HepG2 (cell line): ENCODE data around the gene RGS14. TPM values are rescaled to one million over a fixed set of nuclear protein-coding genes. Genes with fewer than 3 reads are reported as not detected.
A peak's percentile ranks its signal among the peaks of the same experiment; 100 is the strongest.

Experiments
- ATAC-seq: fragments of 200-7000 bp; cut with Tn5 transposase; 3 replicates; pipeline ENCODE4 v1.9.1; 2020; ENCODE audit warnings: mild to moderate bottlenecking, moderate library complexity
- BruUV-seq: library from RNA; stranded (reverse); fragments of 400-500 nt; replicated peaks from 2 replicates; lab custom pipeline; 2021; lab: Mats Ljungman, UMichigan
- CTCF ChIA-PET: fragments of 300-600 bp; formaldehyde crosslinking; extraction: SDS; loops from one replicate; lab custom pipeline; 2021; ENCODE audit warnings: low total read pairs, inconsistent platforms, low intra/inter-chr PET ratio; lab: Yijun Ruan, JAX
- POLR2A ChIA-PET: fragments of 350-600 bp; sonication (Branson Sonifier 250); formaldehyde crosslinking; loops from one replicate; lab custom pipeline; 2020; ENCODE audit warnings: antibody characterized with exemption, inconsistent platforms; lab: Yijun Ruan, JAX
- DNase-seq: peaks from one replicate; pipeline ENCODE4 v3.0.0-alpha.2; 2015; ENCODE audit warnings: low spot score
- FAIRE-seq: peaks from 3 replicates; lab custom pipeline; 2011; peaks lifted over from hg19 to GRCh38; lab: Jason Lieb, UNC
- H2AFZ ChIP-seq: one replicate; pipeline ENCODE4 v1.6.1; 2011; ENCODE audit warnings: low read length, inconsistent platforms
- H3K27ac ChIP-seq: fragments of 300-600 bp; 3 replicates; pipeline ENCODE4 v1.8.0; 2011; ENCODE audit warnings: mixed run types, mild to moderate bottlenecking, mixed read lengths, low read length, inconsistent platforms; ENCODE audit not compliant: insufficient read depth; ENCODE audit errors: extremely low read length
- H3K27me3 ChIP-seq, 2 experiments: fragments of 200-600 bp in 1 of 2; 2 replicates in 1 of 2; 3 replicates in 1 of 2; pipeline versions ENCODE4 v1.6.0 to v1.8.0; 2011; ENCODE audit warnings: low read length in 2 of 2, mild to moderate bottlenecking in 2 of 2, moderate library complexity in 2 of 2, inconsistent platforms in 1 of 2; ENCODE audit not compliant: insufficient read depth in 2 of 2, control insufficient read depth in 1 of 2
- H3K36me3 ChIP-seq, 2 experiments: fragments of 200-600 bp in 1 of 2; replicated peaks in 1 of 2; 2 replicates in 1 of 2; 3 replicates in 1 of 2; pipeline versions ENCODE4 v1.5.1 to v1.8.0; 2011; ENCODE audit warnings: low read length in 2 of 2, inconsistent platforms in 1 of 2; ENCODE audit not compliant: insufficient read depth in 2 of 2, control insufficient read depth in 1 of 2
- H3K4me1 ChIP-seq: 2 replicates; pipeline ENCODE4 v1.5.1; 2012; ENCODE audit warnings: low read length, inconsistent platforms; ENCODE audit not compliant: insufficient read depth
- H3K4me2 ChIP-seq: 2 replicates; pipeline ENCODE4 v1.6.0; 2011; ENCODE audit warnings: low read depth, low read length, inconsistent platforms
- H3K4me3 ChIP-seq, 3 experiments: fragments of 200-600 bp in 1 of 3; sonication (generic), shearing (Covaris generic) in 1 of 3; replicated peaks in 1 of 3; 2 replicates each; pipeline ENCODE4 v1.5.1; 2011 to 2016; ENCODE audit warnings: low read length in 3 of 3, inconsistent platforms in 2 of 3, low read depth in 2 of 3, mild to moderate bottlenecking in 2 of 3, control low read depth in 1 of 3, mixed read lengths in 1 of 3; ENCODE audit not compliant: insufficient read depth in 1 of 3
- H3K79me2 ChIP-seq: one replicate; pipeline ENCODE4 v1.6.1; 2011; ENCODE audit warnings: low read length, inconsistent platforms; ENCODE audit not compliant: insufficient read depth
- H3K9ac ChIP-seq: 2 replicates; pipeline ENCODE4 v1.6.0; 2011; ENCODE audit warnings: mild to moderate bottlenecking, low read depth, low read length, inconsistent platforms; ENCODE audit not compliant: insufficient read depth
- H3K9me3 ChIP-seq: 2 replicates; pipeline ENCODE4 v1.5.1; 2012; ENCODE audit warnings: mild to moderate bottlenecking, low read length
- H4K20me1 ChIP-seq: 2 replicates; pipeline ENCODE4 v1.6.0; 2011; ENCODE audit warnings: inconsistent platforms, mild to moderate bottlenecking, low read length, moderate library complexity; ENCODE audit not compliant: insufficient read depth
- ATF7 ChIP-seq, 2 experiments: fragments of 450-650 bp in 1 of 2; sonication (generic) in 1 of 2; formaldehyde crosslinking in 1 of 2; IDR thresholded peaks; 2 replicates each; pipeline versions ENCODE4 v1.4.0 to v1.6.1; 2016 to 2020; ENCODE audit warnings: antibody characterized with exemption in 1 of 2, mild to moderate bottlenecking in 1 of 2, missing genetic modification reagents in 1 of 2
- CCDC6 ChIP-seq: sonication (generic); formaldehyde crosslinking; IDR thresholded peaks from 2 replicates; pipeline ENCODE4 v1.8.1; 2022; ENCODE audit warnings: mild to moderate bottlenecking, missing genetic modification reagents, moderate library complexity
- FOXK2 ChIP-seq: fragments of 450-650 bp; IDR thresholded peaks from 2 replicates; pipeline ENCODE4 v1.6.1; 2016
- GPN1 ChIP-seq: sonication (generic); formaldehyde crosslinking; IDR thresholded peaks from 2 replicates; pipeline ENCODE4 v1.5.1; 2020; ENCODE audit warnings: missing genetic modification reagents, borderline replicate concordance
- IRX3 ChIP-seq: sonication (generic); formaldehyde crosslinking; IDR thresholded peaks from 2 replicates; pipeline ENCODE4 v1.8.1; 2023; ENCODE audit warnings: mild to moderate bottlenecking, low read depth, missing genetic modification reagents, borderline replicate concordance
- MYNN ChIP-seq: sonication (generic); formaldehyde crosslinking; IDR thresholded peaks from 2 replicates; pipeline ENCODE4 v1.4.0; 2020; ENCODE audit warnings: mild to moderate bottlenecking, low read depth, missing genetic modification reagents
- NFE2L1 ChIP-seq: sonication (generic); formaldehyde crosslinking; IDR thresholded peaks from 2 replicates; pipeline ENCODE4 v1.4.0; 2020; ENCODE audit warnings: missing genetic modification reagents, mild to moderate bottlenecking, borderline replicate concordance
- PHF20 ChIP-seq: sonication (generic); formaldehyde crosslinking; IDR thresholded peaks from 2 replicates; pipeline ENCODE4 v1.5.0; 2020; ENCODE audit warnings: mild to moderate bottlenecking, missing genetic modification reagents
- RXRB ChIP-seq: IDR thresholded peaks from 2 replicates; pipeline ENCODE4 v1.6.1; 2016; ENCODE audit warnings: borderline replicate concordance, missing genetic modification reagents, missing compliant biosample characterization
- SMYD3 ChIP-seq: sonication (generic); formaldehyde crosslinking; IDR thresholded peaks from 2 replicates; pipeline ENCODE4 v1.8.1; 2023; ENCODE audit warnings: mild to moderate bottlenecking, missing genetic modification reagents
- SP1 ChIP-seq, 2 experiments: fragments of 450-650 bp in 1 of 2; sonication (generic) in 1 of 2; formaldehyde crosslinking in 1 of 2; IDR thresholded peaks; 2 replicates each; pipeline versions ENCODE4 v1.4.0 to v1.6.1; 2016 to 2020; ENCODE audit warnings: missing genetic modification reagents in 1 of 2
- YEATS2 ChIP-seq: sonication (generic); formaldehyde crosslinking; IDR thresholded peaks from 2 replicates; pipeline ENCODE4 v1.4.0; 2020; ENCODE audit warnings: missing genetic modification reagents, borderline replicate concordance
- ZNF350 ChIP-seq: sonication (generic); formaldehyde crosslinking; IDR thresholded peaks from 2 replicates; pipeline ENCODE4 v1.4.0; 2020; ENCODE audit warnings: mild to moderate bottlenecking, low read depth, missing genetic modification reagents, borderline replicate concordance
- ZNF615 ChIP-seq: sonication (generic); formaldehyde crosslinking; IDR thresholded peaks from 2 replicates; pipeline ENCODE4 v1.5.0; 2020; ENCODE audit warnings: mild to moderate bottlenecking, missing genetic modification reagents, borderline replicate concordance
- ZNF678 ChIP-seq: sonication (generic); formaldehyde crosslinking; IDR thresholded peaks from 2 replicates; pipeline ENCODE4 v1.4.0; 2020; ENCODE audit warnings: mild to moderate bottlenecking, missing genetic modification reagents
- ZNF75D ChIP-seq: sonication (generic); formaldehyde crosslinking; IDR thresholded peaks from 2 replicates; pipeline ENCODE4 v1.8.1; 2023; ENCODE audit warnings: missing genetic modification reagents, mild to moderate bottlenecking, borderline replicate concordance
- ZNF781 ChIP-seq: sonication (generic); formaldehyde crosslinking; IDR thresholded peaks from 2 replicates; pipeline ENCODE4 v1.5.1; 2020; ENCODE audit warnings: borderline replicate concordance, mild to moderate bottlenecking, missing genetic modification reagents; ENCODE audit errors: not compliant biosample characterization
- WGBS: methylation state at CpG from one replicate; pipeline ENCODE4 v1.1.6; 2017; ENCODE audit warnings: low lambda C conversion rate; 5-methylcytosine and 5-hydroxymethylcytosine counted together
- in situ Hi-C: cut with HindIII; loops from 2 replicates; pipeline ENCODE4 v1.10.0; 2017; ENCODE audit warnings: low pct_unique_long_range_greater_than_20kb; ENCODE audit not compliant: extremely low pct_ligation_motif_present
- intact Hi-C: fragments of 100-400 bp; cut with micrococcal nuclease; formaldehyde crosslinking; loops from one replicate; pipeline ENCODE4 v1.10.0; 2022; ENCODE audit not compliant: unreplicated experiment
- polyA plus RNA-seq, 8 experiments: library from polyadenylated mRNA; depleted of rRNA in 3 of 8; stranded (reverse) in 7 of 8; unstranded in 1 of 8; fragments of >200 nt; fragmentation: Illumina TruSeq in 4 of 8; extraction: Trizol in 4 of 8; gene quantifications; 2 replicates each; pipeline versions ENCODE4 v1.2.1 to v1.2.3, GENCODE V29; 2011 to 2016; ENCODE audit warnings: low read depth in 4 of 8, missing spikeins in 1 of 8, mixed read lengths in 1 of 8; ENCODE audit not compliant: insufficient read depth in 1 of 8
- total RNA-seq, 5 experiments: library from RNA; depleted of rRNA; stranded (reverse); fragments of >200 nt; fragmentation: Illumina TruSeq; extraction: Trizol; gene quantifications; 2 replicates each; pipeline ENCODE4 v1.2.3, GENCODE V29; 2016; ENCODE audit warnings: low read depth in 1 of 5
- TF ChIP-seq, protein P1 (sequence below), 2 experiments: sonication (generic) in 1 of 2; formaldehyde crosslinking in 1 of 2; IDR thresholded peaks; 2 replicates each; pipeline versions ENCODE4 v1.4.0 to v1.6.1; 2018 to 2020; ENCODE audit warnings: missing genetic modification reagents in 2 of 2, borderline replicate concordance in 1 of 2, low read depth in 1 of 2, mild to moderate bottlenecking in 1 of 2, missing biosample characterization in 1 of 2
- TF ChIP-seq, protein P2 (sequence below): sonication (generic); formaldehyde crosslinking; IDR thresholded peaks from 2 replicates; pipeline ENCODE4 v1.5.1; 2020; ENCODE audit warnings: mild to moderate bottlenecking, missing genetic modification reagents

RGS14 gene
- total and polyA plus RNA-seq, 2 of the 13 experiments (the other 11 are each of a cell fraction or from before 2014, with no cell fraction given), result 11.1 to 17.2 TPM

DNA sequence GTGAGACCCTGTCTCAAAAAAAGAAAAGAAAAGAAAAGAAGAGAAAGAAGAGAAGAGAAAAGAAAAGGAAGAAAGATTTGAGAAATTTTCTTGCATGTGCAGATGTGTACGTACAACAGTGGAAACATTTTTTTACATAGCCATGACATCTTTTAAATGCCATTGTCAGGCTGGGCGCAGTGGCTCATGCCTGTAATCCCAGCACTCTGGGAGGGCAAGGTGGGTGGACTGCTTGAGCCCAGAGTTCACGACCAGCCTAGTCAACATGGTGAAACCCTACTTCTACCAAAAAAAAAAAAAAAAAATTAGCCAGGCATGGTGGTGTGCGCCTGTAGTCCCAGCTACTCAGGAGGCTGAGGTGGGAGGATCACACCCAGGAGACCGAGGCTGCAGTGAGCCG is 12.8 kb upstream of the RGS14 start (continued):
- TF ChIP-seq ZNF350 (CRISPR knock-in tag), result no peak
- TF ChIP-seq, protein P1, sequence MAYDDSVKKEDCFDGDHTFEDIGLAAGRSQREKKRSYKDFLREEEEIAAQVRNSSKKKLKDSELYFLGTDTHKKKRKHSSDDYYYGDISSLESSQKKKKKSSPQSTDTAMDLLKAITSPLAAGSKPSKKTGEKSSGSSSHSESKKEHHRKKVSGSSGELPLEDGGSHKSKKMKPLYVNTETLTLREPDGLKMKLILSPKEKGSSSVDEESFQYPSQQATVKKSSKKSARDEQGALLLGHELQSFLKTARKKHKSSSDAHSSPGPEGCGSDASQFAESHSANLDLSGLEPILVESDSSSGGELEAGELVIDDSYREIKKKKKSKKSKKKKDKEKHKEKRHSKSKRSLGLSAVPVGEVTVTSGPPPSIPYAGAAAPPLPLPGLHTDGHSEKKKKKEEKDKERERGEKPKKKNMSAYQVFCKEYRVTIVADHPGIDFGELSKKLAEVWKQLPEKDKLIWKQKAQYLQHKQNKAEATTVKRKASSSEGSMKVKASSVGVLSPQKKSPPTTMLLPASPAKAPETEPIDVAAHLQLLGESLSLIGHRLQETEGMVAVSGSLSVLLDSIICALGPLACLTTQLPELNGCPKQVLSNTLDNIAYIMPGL (CRISPR knock-in tag; IDR thresholded peaks at IDR 0.05; ENCODE audit: borderline replicate concordance in 1 of 2, low read depth in 1 of 2), result no peak

DNA sequence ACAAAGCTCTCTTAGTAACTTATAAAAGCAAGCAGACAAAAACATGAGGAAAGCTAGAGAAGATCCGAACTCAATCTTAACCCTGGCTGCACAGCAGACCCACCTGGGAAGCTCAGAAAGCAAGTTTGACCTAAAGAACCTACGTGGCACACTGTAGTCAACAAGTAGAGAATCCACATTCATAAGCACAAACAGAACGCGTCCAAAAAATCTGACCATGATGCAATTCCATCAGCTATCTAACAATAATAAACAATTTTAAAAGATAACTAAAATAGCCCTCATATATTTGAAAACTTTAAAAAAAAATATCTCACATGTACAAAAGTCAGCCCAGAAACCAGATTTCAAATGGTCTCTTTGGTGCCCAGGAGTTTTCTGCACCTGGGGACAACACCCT is 10.9 kb upstream of the RGS14 start:
- BruUV-seq, result no TSS peak
- ChIA-PET POLR2A (interaction anchor here (1.5 kb wide), 1 partner anchor 260 kb away, joined by 4 read pairs; the partner anchor contains the start of gene FGFR4), CTCF (no interaction called here)
- Histone ChIP-seq H3K4me3 (no peak overlapping the region), H3K36me3 (peaks cover 8 to 23% of the 10 kb centered on the region in 2 experiments), H3K9me3 (no peaks in the 10 kb centered on the region), H3K4me2 (peak overlapping the region; percentile 36), H3K4me1 (peaks cover 39% of the 10 kb centered on the region), H3K9ac (peak overlapping the region; percentile 38; the same call in 1 of the 2 replicates), H4K20me1 (no peaks in the 10 kb centered on the region), H2AFZ (no peak overlapping the region), H3K79me2 (peaks cover 75% of the 10 kb centered on the region), H3K27me3 (no peaks in the 10 kb centered on the region; a peak in 1 of 5 replicates), H3K27ac (no peak overlapping the region)
- ATAC-seq, result no peak
- FAIRE-seq, result no peak
- in situ Hi-C loops (no loop called here), intact Hi-C loops (no loop called here)
- DNase-seq, result no peak
- WGBS, result 95% methylated on average over 4 of the region's 4 CpGs
- TF ChIP-seq FOXK2 (no peak), SMYD3 (CRISPR knock-in tag) (no peak), RXRB (CRISPR knock-in tag) (no peak), ZNF615 (no peak), CCDC6 (CRISPR knock-in tag) (no peak), YEATS2 (no peak), ZNF781 (CRISPR knock-in tag) (no peak), GPN1 (no peak), MYNN (CRISPR knock-in tag) (no peak), ATF7 (IDR thresholded peaks at IDR 0.05) (no peak), ATF7 (CRISPR knock-in tag; IDR thresholded peaks at IDR 0.05) (no peak), ZNF678 (CRISPR knock-in tag) (no peak), PHF20 (no peak), SP1 (IDR thresholded peaks at IDR 0.05) (no peak), SP1 (CRISPR knock-in tag; IDR thresholded peaks at IDR 0.05) (no peak), ZNF75D (CRISPR knock-in tag) (no peak), IRX3 (CRISPR knock-in tag) (no peak), NFE2L1 (CRISPR knock-in tag) (no peak)
- TF ChIP-seq, protein P2, sequence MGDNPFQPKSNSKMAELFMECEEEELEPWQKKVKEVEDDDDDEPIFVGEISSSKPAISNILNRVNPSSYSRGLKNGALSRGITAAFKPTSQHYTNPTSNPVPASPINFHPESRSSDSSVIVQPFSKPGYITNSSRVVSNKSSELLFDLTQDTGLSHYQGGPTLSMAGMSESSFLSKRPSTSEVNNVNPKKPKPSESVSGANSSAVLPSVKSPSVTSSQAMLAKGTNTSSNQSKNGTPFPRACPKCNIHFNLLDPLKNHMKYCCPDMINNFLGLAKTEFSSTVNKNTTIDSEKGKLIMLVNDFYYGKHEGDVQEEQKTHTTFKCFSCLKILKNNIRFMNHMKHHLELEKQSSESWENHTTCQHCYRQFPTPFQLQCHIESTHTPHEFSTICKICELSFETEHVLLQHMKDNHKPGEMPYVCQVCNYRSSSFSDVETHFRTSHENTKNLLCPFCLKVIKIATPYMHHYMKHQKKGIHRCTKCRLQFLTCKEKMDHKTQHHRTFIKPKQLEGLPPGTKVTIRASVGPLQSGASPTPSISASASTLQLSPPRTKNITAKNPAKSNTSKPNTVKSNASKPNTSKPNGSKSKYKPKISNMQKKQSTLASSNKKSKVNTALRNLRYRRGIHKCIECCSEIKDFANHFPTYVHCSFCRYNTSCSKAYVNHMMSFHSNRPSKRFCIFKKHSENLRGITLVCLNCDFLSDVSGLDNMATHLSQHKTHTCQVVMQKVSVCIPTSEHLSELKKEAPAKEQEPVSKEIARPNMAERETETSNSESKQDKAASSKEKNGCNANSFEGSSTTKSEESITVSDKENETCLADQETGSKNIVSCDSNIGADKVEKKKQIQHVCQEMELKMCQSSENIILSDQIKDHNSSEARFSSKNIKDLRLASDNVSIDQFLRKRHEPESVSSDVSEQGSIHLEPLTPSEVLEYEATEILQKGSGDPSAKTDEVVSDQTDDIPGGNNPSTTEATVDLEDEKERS (CRISPR knock-in tag), result no peak
